Transverse colon (tissue), 4 donors: Measurements from ENCODE around the gene ATP5MG. TPM values are rescaled to one million over a fixed set of nuclear protein-coding genes. Genes with fewer than 3 reads are reported as not detected.

Source experiments
- DNase-seq: peaks from one replicate; pipeline ENCODE4 v3.0.0-alpha.2; 2019
- H3K27ac ChIP-seq, 4 donors: fragments of 200-600 bp; sonication (generic); 2 replicates each; pipeline ENCODE4 v1.5.1; 2016 to 2018; ENCODE audit warnings: inconsistent platforms in 4 of 4
- H3K27me3 ChIP-seq: fragments of 200-600 bp; sonication (generic); 2 replicates; pipeline ENCODE4 v1.5.1; 2017; ENCODE audit warnings: inconsistent platforms
- H3K36me3 ChIP-seq, 4 donors: fragments of 200-600 bp; sonication (generic); 2 replicates each; pipeline ENCODE4 v1.5.1; 2017 to 2019; ENCODE audit warnings: inconsistent platforms in 4 of 4
- H3K4me1 ChIP-seq, 4 donors: fragments of 200-600 bp; sonication (generic); 2 replicates each; pipeline ENCODE4 v1.5.1; 2017 to 2020; ENCODE audit warnings: inconsistent platforms in 4 of 4
- H3K4me3 ChIP-seq, 4 donors: fragments of 200-600 bp; sonication (generic); 1 replicate in 1 of 4; 2 replicates in 3 of 4; pipeline versions ENCODE4 v1.5.1 to v1.6.1; 2017 to 2019; ENCODE audit warnings: inconsistent platforms in 4 of 4
- H3K9me3 ChIP-seq, 2 donors: fragments of 200-600 bp; sonication (generic); 2 replicates each; pipeline ENCODE4 v1.5.1; 2017 to 2019; ENCODE audit warnings: inconsistent platforms in 2 of 2
- EP300 ChIP-seq: sonication (generic); formaldehyde crosslinking; IDR thresholded peaks from one replicate; pipeline ENCODE4 v1.6.1; 2017; ENCODE audit warnings: antibody characterized with exemption, low read depth
- POLR2A ChIP-seq: fragments of 450-650 bp; IDR thresholded peaks from one replicate; pipeline ENCODE4 v1.6.1; 2016; ENCODE audit warnings: antibody characterized with exemption, mild to moderate bottlenecking, moderate library complexity
- POLR2AphosphoS5 ChIP-seq, 3 donors: sonication (generic); formaldehyde crosslinking; IDR thresholded peaks; one replicate each; pipeline ENCODE4 v1.6.1; 2016; ENCODE audit warnings: antibody characterized with exemption in 3 of 3
- WGBS, 2 donors: methylation state at CpG; one replicate each; pipeline ENCODE4 v1.1.5; 2018; ENCODE audit warnings: low coverage in 1 of 2; 5-methylcytosine and 5-hydroxymethylcytosine counted together
- in situ Hi-C, 4 donors: fragments of 200-750 bp; cut with MboI; loops; one replicate each; pipeline versions ENCODE4 v1.15.0 to v1.15.1; 2017; ENCODE audit warnings: low sequenced_read_pairs in 3 of 4, low pct_ligation_motif_present in 1 of 4, low pct_unique_long_range_greater_than_20kb in 1 of 4
- intact Hi-C: fragments of 100-400 bp; cut with DNase I; formaldehyde crosslinking; loops from one replicate; pipeline ENCODE4 v1.15.1; 2023; ENCODE audit warnings: low total_unique reads
- total RNA-seq, 4 donors: library from RNA; depleted of rRNA; stranded (reverse); fragments of >200 nt; gene quantifications; one replicate each; pipeline ENCODE4 v1.1.0, GENCODE V29; 2016
- TF ChIP-seq, protein P1 (sequence below), 5 experiments: fragments of 200-600 bp in 3 of 5; fragments of 450-650 bp in 2 of 5; sonication (generic) in 3 of 5; IDR thresholded peaks; 1 replicate in 2 of 5; 2 replicates in 3 of 5; pipeline ENCODE4 v1.5.1; 2016 to 2017; ENCODE audit warnings: antibody characterized with exemption in 5 of 5, inconsistent platforms in 3 of 5, mild to moderate bottlenecking in 2 of 5, moderate library complexity in 1 of 5

Gene ATP5MG
- total RNA-seq, 4 donors from 2014 or later, result 3.8 to 74.2 (median 46.9) TPM

DNA sequence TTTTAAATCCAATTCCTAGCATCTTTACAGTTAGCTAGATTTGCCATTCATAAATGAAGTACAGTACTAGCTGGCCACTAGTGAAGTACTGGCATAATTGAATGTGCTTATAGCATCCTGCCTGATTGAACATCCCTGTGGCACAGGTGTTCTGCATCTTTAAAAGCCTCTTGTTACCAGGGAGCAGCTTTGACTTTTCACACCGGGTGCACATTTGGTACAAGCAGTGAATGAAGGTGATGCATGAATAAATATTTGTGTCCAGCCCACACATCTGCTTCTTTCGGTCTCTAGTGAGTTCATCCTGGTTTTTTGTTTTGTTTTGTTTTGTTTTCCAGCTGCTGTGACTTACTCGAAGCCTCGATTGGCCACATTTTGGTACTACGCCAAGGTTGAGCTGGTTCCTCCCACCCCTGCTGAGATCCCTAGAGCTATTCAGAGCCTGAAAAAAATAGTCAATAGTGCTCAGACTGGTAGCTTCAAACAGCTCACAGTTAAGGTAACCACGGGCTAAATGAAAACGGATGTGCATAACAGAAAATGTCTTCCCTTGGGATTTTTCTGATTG, 5.3 kb downstream of the ATP5MG start:
- WGBS, 2 donors, result 75 to 76% methylated on average over 6 to 7 of the region's 7 CpGs
- Histone ChIP-seq H3K9me3 (no peaks in the 10 kb centered on the region), H3K4me1 (peaks cover 13 to 24% (median 15%) of the 10 kb centered on the region in 4 donors), H3K36me3 (peaks cover 0 to 32% (median 8%) of the 10 kb centered on the region in 4 donors), H3K27ac (peak overlapping the region in 1 of 4 donors; percentile 10), H3K4me3 (no peak overlapping the region), H3K27me3 (no peaks in the 10 kb centered on the region)
- in situ Hi-C loops, result no loop called here
- TF ChIP-seq POLR2AphosphoS5 (IDR thresholded peaks at IDR 0.05), result peak in 1 of 3 donors; percentile 8
- TF ChIP-seq, protein P1, sequence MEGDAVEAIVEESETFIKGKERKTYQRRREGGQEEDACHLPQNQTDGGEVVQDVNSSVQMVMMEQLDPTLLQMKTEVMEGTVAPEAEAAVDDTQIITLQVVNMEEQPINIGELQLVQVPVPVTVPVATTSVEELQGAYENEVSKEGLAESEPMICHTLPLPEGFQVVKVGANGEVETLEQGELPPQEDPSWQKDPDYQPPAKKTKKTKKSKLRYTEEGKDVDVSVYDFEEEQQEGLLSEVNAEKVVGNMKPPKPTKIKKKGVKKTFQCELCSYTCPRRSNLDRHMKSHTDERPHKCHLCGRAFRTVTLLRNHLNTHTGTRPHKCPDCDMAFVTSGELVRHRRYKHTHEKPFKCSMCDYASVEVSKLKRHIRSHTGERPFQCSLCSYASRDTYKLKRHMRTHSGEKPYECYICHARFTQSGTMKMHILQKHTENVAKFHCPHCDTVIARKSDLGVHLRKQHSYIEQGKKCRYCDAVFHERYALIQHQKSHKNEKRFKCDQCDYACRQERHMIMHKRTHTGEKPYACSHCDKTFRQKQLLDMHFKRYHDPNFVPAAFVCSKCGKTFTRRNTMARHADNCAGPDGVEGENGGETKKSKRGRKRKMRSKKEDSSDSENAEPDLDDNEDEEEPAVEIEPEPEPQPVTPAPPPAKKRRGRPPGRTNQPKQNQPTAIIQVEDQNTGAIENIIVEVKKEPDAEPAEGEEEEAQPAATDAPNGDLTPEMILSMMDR (IDR thresholded peaks at IDR 0.05), result no peak
- DNase-seq, result peak; percentile 40
- intact Hi-C loops, result no loop called here

DNA sequence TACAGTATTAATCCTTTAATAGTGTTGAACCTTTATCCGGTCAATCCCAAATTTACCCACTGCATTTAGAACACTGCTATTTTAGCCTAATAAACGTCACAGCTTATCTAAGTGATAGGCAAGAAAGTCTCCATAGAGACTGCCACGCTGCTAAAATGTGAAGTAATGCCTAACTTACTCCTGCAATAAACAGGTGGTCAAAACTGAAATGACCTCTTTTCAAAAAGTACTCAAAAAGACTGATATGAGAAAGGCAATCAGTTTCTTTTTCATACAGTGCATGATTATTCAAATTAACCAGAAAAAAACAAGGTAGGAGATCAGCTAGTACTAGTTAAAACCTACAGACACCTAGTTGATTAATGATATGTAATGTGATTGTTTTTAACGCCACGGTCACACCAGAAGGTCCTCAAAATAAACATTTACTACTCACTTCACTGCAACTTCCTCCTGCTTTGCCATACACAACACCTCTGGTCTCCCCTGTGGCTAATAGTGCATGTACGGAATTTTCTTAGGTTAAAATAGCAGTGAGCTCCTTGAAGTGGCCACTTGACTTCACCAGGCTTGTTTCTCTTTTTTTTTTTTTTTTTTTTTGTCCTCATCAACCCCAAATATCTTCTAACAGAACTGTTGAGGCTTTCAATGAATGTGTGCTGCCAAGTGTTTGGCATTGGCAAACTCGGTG, 8.8 kb downstream of the ATP5MG start:
- intact Hi-C loops (no loop called here), in situ Hi-C loops (no loop called here)
- Histone ChIP-seq H3K27ac (peak overlapping the region in 1 of 4 donors; percentile 57), H3K27me3 (no peaks in the 10 kb centered on the region), H3K4me3 (no peak overlapping the region), H3K9me3 (no peaks in the 10 kb centered on the region), H3K4me1 (peaks cover 0 to 8% (median 4%) of the 10 kb centered on the region in 4 donors), H3K36me3 (peaks cover 0 to 32% (median 10%) of the 10 kb centered on the region in 4 donors)
- DNase-seq, result no peak
- TF ChIP-seq POLR2A (no peak), EP300 (no peak), POLR2AphosphoS5 (IDR thresholded peaks at IDR 0.05) (no peak)
- TF ChIP-seq, protein P1 (IDR thresholded peaks at IDR 0.05), result no peak
- 70 to 81% methylated on average over 5 to 7 of the region's 7 CpGs for WGBS, 2 donors

DNA sequence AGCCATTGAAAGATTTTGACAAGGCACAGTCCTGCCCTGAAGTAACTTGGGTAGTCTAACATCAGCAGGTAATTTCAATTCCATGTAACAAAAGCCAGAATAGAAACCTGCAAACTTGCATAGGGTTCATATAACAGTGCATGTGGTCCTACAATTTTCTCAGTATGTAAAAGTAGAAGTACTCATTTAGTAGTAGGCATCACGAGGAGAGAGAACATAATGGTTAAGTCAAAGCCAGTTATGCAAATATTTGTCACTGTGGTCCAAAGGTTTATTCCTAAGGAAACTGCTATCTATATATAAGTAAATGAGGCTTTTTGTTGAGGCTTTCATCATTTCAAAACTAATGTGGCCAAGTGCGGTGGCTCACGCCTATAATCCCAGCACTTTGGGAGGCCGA, 10.1 kb downstream of the ATP5MG start:
- Histone ChIP-seq H3K36me3 (peaks cover 0 to 32% (median 10%) of the 10 kb centered on the region in 4 donors), H3K27me3 (no peaks in the 10 kb centered on the region), H3K27ac (peak overlapping the region in 1 of 4 donors; percentile 57), H3K4me3 (no peak overlapping the region), H3K9me3 (no peaks in the 10 kb centered on the region), H3K4me1 (peaks cover 0 to 16% (median 6%) of the 10 kb centered on the region in 4 donors)
- intact Hi-C loops, result no loop called here
- in situ Hi-C loops, result no loop called here
- 20 to 44% methylated on average over 1 to 4 of the region's 4 CpGs for WGBS, 2 donors
- TF ChIP-seq POLR2AphosphoS5 (IDR thresholded peaks at IDR 0.05), result no peak
- DNase-seq, result no peak

DNA sequence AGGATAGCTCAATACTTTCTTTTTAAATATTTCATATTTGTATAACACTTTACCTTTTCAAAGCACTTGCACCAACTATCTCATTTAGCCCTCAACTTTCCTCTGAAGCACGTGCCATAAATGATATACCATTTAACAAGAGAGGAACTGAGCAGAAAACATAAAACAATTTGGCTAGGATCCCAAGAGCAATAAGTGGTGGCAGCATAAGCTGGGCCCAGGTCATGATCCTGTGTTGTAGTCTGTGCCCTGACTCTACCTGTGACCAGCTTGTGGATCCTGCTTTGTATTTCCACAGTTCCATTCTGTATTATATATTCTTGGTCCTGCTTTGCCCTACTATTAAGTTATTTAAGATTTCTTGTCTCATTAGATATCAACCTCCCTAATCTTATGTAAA, 11.5 kb downstream of the ATP5MG start:
- in situ Hi-C loops (no loop called here), intact Hi-C loops (no loop called here)
- no peak for DNase-seq
- H3K9me3 ChIP-seq, result no peaks in the 10 kb centered on the region
- no peak overlapping the region for H3K27ac ChIP-seq
- H3K27me3 ChIP-seq, result no peaks in the 10 kb centered on the region
- H3K4me1 ChIP-seq, result peaks cover 0 to 16% (median 6%) of the 10 kb centered on the region in 4 donors
- no peak for TF ChIP-seq POLR2AphosphoS5 (IDR thresholded peaks at IDR 0.05)
- TF ChIP-seq, protein P1 (IDR thresholded peaks at IDR 0.05), result no peak
- no peak for TF ChIP-seq EP300
- no peak for TF ChIP-seq POLR2A
- no peak overlapping the region for H3K4me3 ChIP-seq
- peaks cover 0 to 21% (median 5%) of the 10 kb centered on the region in 4 donors for H3K36me3 ChIP-seq
- WGBS, 2 donors, result 55 to 60% methylated on average over 1 of the region's 1 CpG
